ENCODE results near the gene TRMT5. TPM values are rescaled to one million over a fixed set of nuclear protein-coding genes. Genes with fewer than 3 reads are reported as not detected.

TRMT5 gene
- total and polyA plus RNA-seq, 10 of the 15 experiments (the other 5 are each of a cell fraction or from before 2014, with no cell fraction given), result 6.6 to 13.1 (median 9.4) TPM

GRCh38 chr14:61026526-61026925, 45.6 kb upstream of the TRMT5 start:
- no peak for DNase-seq (ENCODE audit: low read depth, low spot score)

GRCh38 chr14:61025251-61026223, 44.7 kb upstream of the TRMT5 start:
- intact Hi-C loops (cut with micrococcal nuclease; ENCODE audit: unreplicated experiment), result loop anchor here (1.0 to 10.0 kb wide), 5 partner anchors 169 to 400 kb away; partner anchors contain the start of gene MNAT1
- Histone ChIP-seq H3K27ac (ENCODE audit: control insufficient read depth, insufficient read depth) (no peak overlapping the region), H3K4me1 (ENCODE audit: control insufficient read depth, insufficient read depth, low read length) (no peaks in the 10 kb centered on the region), H2AFZ (ENCODE audit: control insufficient read depth, low read depth, low read length) (no peak overlapping the region), H3K9me3 (replicated peaks; ENCODE audit: control insufficient read depth, insufficient read depth, low read length) (no peaks in the 10 kb centered on the region), H3K4me3 (no peak overlapping the region), H3K36me3 (ENCODE audit: control insufficient read depth in 2 of 2, insufficient read depth in 2 of 2, low read length in 1 of 2) (no peaks in the 10 kb centered on the region), H4K20me1 (ENCODE audit: control insufficient read depth, insufficient read depth) (no peaks in the 10 kb centered on the region), H3K27me3 (replicated peaks in 1 of 2; ENCODE audit: control insufficient read depth in 2 of 2, insufficient read depth in 2 of 2, low read length in 1 of 2) (no peaks in the 10 kb centered on the region), H3K79me2 (ENCODE audit: control insufficient read depth, insufficient read depth, low read length) (no peaks in the 10 kb centered on the region), H3K9ac (ENCODE audit: control insufficient read depth, insufficient read depth, low read length) (no peak overlapping the region), H3K4me2 (ENCODE audit: control insufficient read depth, insufficient read depth) (no peak overlapping the region)
- POLR2A ChIA-PET, result no interaction called here
- peak; percentile 89 for ATAC-seq
- FAIRE-seq, result peak; percentile 27
- 53% methylated on average over 7 of the region's 7 CpGs for WGBS (ENCODE audit: insufficient coverage, insufficient replicate concordance, low lambda C conversion rate, missing lambda C conversion rate)
- CTCF ChIA-PET, result interaction anchor here (0.7 to 4.0 kb wide), 22 partner anchors 9 to 835 kb away, joined by 3 to 36 read pairs (median 4); no protein-coding TSS in a partner anchor
- in situ Hi-C loops (cut with MboI), result loop anchor here (5.0 kb wide), 2 partner anchors 227 to 398 kb away; no protein-coding TSS in a partner anchor
- no peak for DNase-seq (ENCODE audit: low read depth, low spot score)
- no TSS peak for BruUV-seq (replicated peaks)
- SMC1A ChIA-PET (ENCODE audit: uncharacterized antibody, unreplicated experiment), result interaction anchor here (1.0 to 3.4 kb wide), 8 partner anchors 9 to 402 kb away, joined by 3 to 14 read pairs (median 4); no protein-coding TSS in a partner anchor
- RAD21 ChIA-PET (ENCODE audit: unreplicated experiment), result interaction anchor here (0.6 to 3.0 kb wide), 10 partner anchors 15 to 401 kb away, joined by 3 to 13 read pairs (median 4); no protein-coding TSS in a partner anchor
- TF ChIP-seq RELA (IDR thresholded peaks at IDR 0.05; ENCODE audit: borderline replicate concordance, partially characterized antibody), result no peak
- no peak for TF ChIP-seq ZBED1 (IDR thresholded peaks at IDR 0.05; ENCODE audit: borderline replicate concordance)
- TF ChIP-seq ETV6 (conservative IDR thresholded peaks at IDR 0.05 in 1 of 2, IDR thresholded peaks at IDR 0.05 in 1 of 2; ENCODE audit: borderline replicate concordance in 1 of 2, low read depth in 1 of 2), result no peak
- no peak for TF ChIP-seq MXI1 (IDR thresholded peaks at IDR 0.05; ENCODE audit: low read depth, low read length)
- TF ChIP-seq RUNX3 (IDR thresholded peaks at IDR 0.05; ENCODE audit: low read length), result peak; percentile 55
- no peak for TF ChIP-seq ZNF384 (IDR thresholded peaks at IDR 0.05; ENCODE audit: borderline replicate concordance, low read depth, low read length)
- TF ChIP-seq NBN (IDR thresholded peaks at IDR 0.05), result no peak
- TF ChIP-seq MEF2A (IDR thresholded peaks at IDR 0.05; ENCODE audit: insufficient read depth, low read depth, low read length), result no peak
- TF ChIP-seq POLR2AphosphoS2 (IDR thresholded peaks at IDR 0.05; ENCODE audit: low read depth, low read length), result no peak
- TF ChIP-seq E2F4 (IDR thresholded peaks at IDR 0.05; ENCODE audit: low read depth, low read length), result no peak
- peak; percentile 98 for TF ChIP-seq SMC3 (IDR thresholded peaks at IDR 0.05; ENCODE audit: borderline replicate concordance, low read length)
- TF ChIP-seq IKZF2 (IDR thresholded peaks at IDR 0.05), result no peak

More at GRCh38 chr14:61026526-61026925, 45.6 kb upstream of the TRMT5 start:
- SMC1A ChIA-PET (ENCODE audit: uncharacterized antibody, unreplicated experiment), result interaction anchor here (1.0 to 3.4 kb wide), 7 partner anchors 14 to 403 kb away, joined by 3 to 14 read pairs (median 5); no protein-coding TSS in a partner anchor
- Histone ChIP-seq H2AFZ (ENCODE audit: control insufficient read depth, low read depth, low read length) (no peak overlapping the region), H3K79me2 (ENCODE audit: control insufficient read depth, insufficient read depth, low read length) (no peaks in the 10 kb centered on the region), H3K4me2 (ENCODE audit: control insufficient read depth, insufficient read depth) (no peak overlapping the region), H4K20me1 (ENCODE audit: control insufficient read depth, insufficient read depth) (no peaks in the 10 kb centered on the region), H3K9me3 (replicated peaks; ENCODE audit: control insufficient read depth, insufficient read depth, low read length) (no peaks in the 10 kb centered on the region), H3K27me3 (replicated peaks in 1 of 2; ENCODE audit: control insufficient read depth in 2 of 2, insufficient read depth in 2 of 2, low read length in 1 of 2) (no peaks in the 10 kb centered on the region), H3K27ac (ENCODE audit: control insufficient read depth, insufficient read depth) (no peak overlapping the region), H3K9ac (ENCODE audit: control insufficient read depth, insufficient read depth, low read length) (no peak overlapping the region), H3K4me1 (ENCODE audit: control insufficient read depth, insufficient read depth, low read length) (no peaks in the 10 kb centered on the region; the same call in 1 of the 2 replicates), H3K36me3 (ENCODE audit: control insufficient read depth in 2 of 2, insufficient read depth in 2 of 2, low read length in 1 of 2) (no peaks in the 10 kb centered on the region), H3K4me3 (no peak overlapping the region)
- POLR2A ChIA-PET, result no interaction called here
- in situ Hi-C loops (cut with MboI) (loop anchor here (5.0 kb wide), 2 partner anchors 226 to 399 kb away; no protein-coding TSS in a partner anchor), intact Hi-C loops (cut with micrococcal nuclease; ENCODE audit: unreplicated experiment) (loop anchor here (10.0 kb wide), 2 partner anchors 168 to 292 kb away; partner anchors contain the start of gene MNAT1)
- TF ChIP-seq ZNF207 (IDR thresholded peaks at IDR 0.05; ENCODE audit: borderline replicate concordance) (no peak), BMI1 (IDR thresholded peaks at IDR 0.05; ENCODE audit: borderline replicate concordance) (no peak), ZNF274 (IDR thresholded peaks at IDR 0.05; ENCODE audit: insufficient read depth, insufficient read length) (no peak), SMAD1 (IDR thresholded peaks at IDR 0.05; ENCODE audit: low read depth, partially characterized antibody) (no peak), NFYB (IDR thresholded peaks at IDR 0.05; ENCODE audit: insufficient read depth, low read depth, low read length) (no peak)
- RAD21 ChIA-PET (ENCODE audit: unreplicated experiment), result interaction anchor here (0.9 to 3.0 kb wide), 6 partner anchors 14 to 402 kb away, joined by 3 to 13 read pairs (median 7); no protein-coding TSS in a partner anchor
- FAIRE-seq (no peak), ATAC-seq (no peak)
- no TSS peak for BruUV-seq (replicated peaks)
- WGBS (ENCODE audit: insufficient coverage, insufficient replicate concordance, low lambda C conversion rate, missing lambda C conversion rate), result 98% methylated on average over 2 of the region's 2 CpGs
- CTCF ChIA-PET, result interaction anchor here (0.6 to 4.0 kb wide), 19 partner anchors 8 to 836 kb away, joined by 3 to 36 read pairs (median 4); no protein-coding TSS in a partner anchor

Data from GM12878 (cell line).